Measurements from ENCODE around the gene MAPK8IP2. TPM values are rescaled to one million over a fixed set of nuclear protein-coding genes. Genes with fewer than 3 reads are reported as not detected.

MAPK8IP2 gene
- total and polyA plus RNA-seq, 12 donors, result 3.9 to 30.1 (median 16.7) TPM

DNA sequence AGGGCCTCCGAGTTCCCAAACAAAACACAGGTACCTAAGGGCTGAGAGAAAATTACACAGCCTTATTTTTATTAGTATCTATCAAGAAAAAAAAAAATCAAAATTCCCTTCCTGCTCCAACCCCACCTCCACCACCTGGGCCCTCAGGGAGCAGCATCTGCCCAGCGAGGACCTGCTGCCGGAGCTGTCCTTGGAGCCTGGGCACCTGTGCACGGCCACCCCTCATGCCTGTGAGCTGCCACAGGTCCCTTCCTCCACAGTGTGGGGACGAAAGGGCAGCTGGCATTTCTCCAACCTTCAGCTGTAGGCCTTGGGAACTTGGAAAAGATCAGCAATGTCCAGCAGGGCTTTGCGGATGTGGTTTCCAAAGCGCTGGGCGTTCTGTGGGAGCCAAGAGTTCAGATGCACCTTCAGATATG lies 31.5 kb upstream of the MAPK8IP2 start:
- no peaks in the 10 kb centered on the region for H3K4me1 ChIP-seq (replicated peaks in 1 of 2)
- no peak for TF ChIP-seq POLR2A (IDR thresholded peaks at IDR 0.05)
- TF ChIP-seq, protein P1, sequence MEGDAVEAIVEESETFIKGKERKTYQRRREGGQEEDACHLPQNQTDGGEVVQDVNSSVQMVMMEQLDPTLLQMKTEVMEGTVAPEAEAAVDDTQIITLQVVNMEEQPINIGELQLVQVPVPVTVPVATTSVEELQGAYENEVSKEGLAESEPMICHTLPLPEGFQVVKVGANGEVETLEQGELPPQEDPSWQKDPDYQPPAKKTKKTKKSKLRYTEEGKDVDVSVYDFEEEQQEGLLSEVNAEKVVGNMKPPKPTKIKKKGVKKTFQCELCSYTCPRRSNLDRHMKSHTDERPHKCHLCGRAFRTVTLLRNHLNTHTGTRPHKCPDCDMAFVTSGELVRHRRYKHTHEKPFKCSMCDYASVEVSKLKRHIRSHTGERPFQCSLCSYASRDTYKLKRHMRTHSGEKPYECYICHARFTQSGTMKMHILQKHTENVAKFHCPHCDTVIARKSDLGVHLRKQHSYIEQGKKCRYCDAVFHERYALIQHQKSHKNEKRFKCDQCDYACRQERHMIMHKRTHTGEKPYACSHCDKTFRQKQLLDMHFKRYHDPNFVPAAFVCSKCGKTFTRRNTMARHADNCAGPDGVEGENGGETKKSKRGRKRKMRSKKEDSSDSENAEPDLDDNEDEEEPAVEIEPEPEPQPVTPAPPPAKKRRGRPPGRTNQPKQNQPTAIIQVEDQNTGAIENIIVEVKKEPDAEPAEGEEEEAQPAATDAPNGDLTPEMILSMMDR (IDR thresholded peaks at IDR 0.05), result no peak
- H3K27me3 ChIP-seq, result no peaks in the 10 kb centered on the region
- H3K9me3 ChIP-seq (replicated peaks in 1 of 3), result no peaks in the 10 kb centered on the region
- peaks cover 0 to 11% of the 10 kb centered on the region in 2 donors for H3K36me3 ChIP-seq (replicated peaks in 1 of 2)
- H3K27ac ChIP-seq, result no peak overlapping the region
- peak in 3 of 7 donors; percentile 15 to 23 (median 15) for DNase-seq
- 83 to 100% (median 84%) methylated on average over 4 to 8 of the region's 8 CpGs for WGBS, 4 donors
- no peak overlapping the region for H3K4me3 ChIP-seq
- intact Hi-C loops (cut with DNase I), result no loop called here

DNA sequence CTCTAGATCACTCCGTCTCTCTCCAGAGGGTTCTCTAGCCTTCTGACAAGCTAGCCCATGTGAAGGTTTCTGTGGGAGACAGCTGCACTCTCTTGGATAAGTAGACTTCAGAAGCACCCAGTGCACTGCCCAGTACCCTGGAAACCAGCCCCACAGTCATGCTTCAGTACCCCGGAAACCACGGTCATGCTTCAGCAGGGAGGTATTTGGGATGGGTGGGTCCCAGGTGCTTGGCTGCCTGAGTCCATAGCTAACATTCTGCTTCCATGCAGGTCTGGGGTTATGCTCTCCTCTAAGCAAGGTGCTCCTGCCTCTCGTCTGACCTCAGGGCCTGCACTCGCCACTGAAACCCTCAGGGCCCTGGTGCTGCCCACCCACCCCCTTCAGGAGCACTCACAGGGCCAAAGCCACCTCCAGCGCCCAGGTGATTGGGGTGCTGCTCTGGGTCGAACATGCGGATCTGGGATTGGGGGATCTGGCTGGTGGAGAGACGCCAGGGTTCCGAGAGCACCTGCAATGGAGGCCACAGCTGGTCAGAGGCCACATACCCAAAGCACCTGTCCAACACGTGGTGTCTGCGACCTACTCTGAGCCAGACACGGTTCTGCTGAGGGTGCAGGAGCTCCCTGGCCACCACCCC lies 30.6 kb upstream of the MAPK8IP2 start:
- Histone ChIP-seq H3K4me1 (replicated peaks in 1 of 2) (no peaks in the 10 kb centered on the region), H3K36me3 (replicated peaks in 1 of 2) (peaks cover 0 to 11% of the 10 kb centered on the region in 2 donors), H3K27me3 (no peaks in the 10 kb centered on the region), H3K27ac (no peak overlapping the region), H3K4me3 (no peak overlapping the region), H3K9me3 (replicated peaks in 1 of 3) (no peaks in the 10 kb centered on the region)
- intact Hi-C loops (cut with DNase I), result no loop called here
- TF ChIP-seq POLR2A (IDR thresholded peaks at IDR 0.05), result no peak
- TF ChIP-seq, protein P1 (IDR thresholded peaks at IDR 0.05), result no peak
- peak in 2 of 7 donors; percentile 3 to 11 for DNase-seq
- WGBS, 4 donors, result 85 to 93% (median 90%) methylated on average over 3 to 13 of the region's 13 CpGs

- H3K4me1 ChIP-seq (replicated peaks in 1 of 2), result no peaks in the 10 kb centered on the region
- H3K27me3 ChIP-seq, result no peaks in the 10 kb centered on the region
- intact Hi-C loops (cut with DNase I), result no loop called here
- peak in 1 of 7 donors; percentile 7 for DNase-seq
- peaks cover 0 to 11% of the 10 kb centered on the region in 2 donors for H3K36me3 ChIP-seq (replicated peaks in 1 of 2)
- 90 to 100% (median 92%) methylated on average over 1 to 12 of the region's 12 CpGs for WGBS, 4 donors
- H3K9me3 ChIP-seq (replicated peaks in 1 of 3), result no peaks in the 10 kb centered on the region
- TF ChIP-seq, protein P1 (IDR thresholded peaks at IDR 0.05), result no peak
- TF ChIP-seq POLR2A (IDR thresholded peaks at IDR 0.05), result no peak
- no peak overlapping the region for H3K27ac ChIP-seq
- H3K4me3 ChIP-seq, result no peak overlapping the region
These were observed 29.7 kb upstream of the MAPK8IP2 start for GRCh38 chr22:50570861-50571260.

GRCh38 chr22:50571264-50572175 lies 29.1 kb upstream of the MAPK8IP2 start:
- intact Hi-C loops (cut with DNase I), result no loop called here
- Histone ChIP-seq H3K27me3 (no peaks in the 10 kb centered on the region), H3K36me3 (replicated peaks in 1 of 2) (peaks cover 0 to 11% of the 10 kb centered on the region in 2 donors), H3K4me3 (no peak overlapping the region), H3K9me3 (replicated peaks in 1 of 3) (no peaks in the 10 kb centered on the region), H3K27ac (no peak overlapping the region), H3K4me1 (replicated peaks in 1 of 2) (no peaks in the 10 kb centered on the region)
- peak in 1 of 7 donors; percentile 6 for DNase-seq
- WGBS, 4 donors, result 88 to 96% (median 92%) methylated on average over 7 to 26 of the region's 26 CpGs
- TF ChIP-seq POLR2A (IDR thresholded peaks at IDR 0.05), result no peak
- TF ChIP-seq, protein P1 (IDR thresholded peaks at IDR 0.05), result no peak

All from adrenal gland (tissue), 12 donors.